ENCODE data around the gene TRIM47. TPM values are rescaled to one million over a fixed set of nuclear protein-coding genes. Genes with fewer than 3 reads are reported as not detected.

TRIM47 gene
- total and polyA plus RNA-seq, 2 of the 13 experiments (the other 11 are each of a cell fraction or from before 2014, with no cell fraction given): 33.5 to 82.0 TPM

DNA sequence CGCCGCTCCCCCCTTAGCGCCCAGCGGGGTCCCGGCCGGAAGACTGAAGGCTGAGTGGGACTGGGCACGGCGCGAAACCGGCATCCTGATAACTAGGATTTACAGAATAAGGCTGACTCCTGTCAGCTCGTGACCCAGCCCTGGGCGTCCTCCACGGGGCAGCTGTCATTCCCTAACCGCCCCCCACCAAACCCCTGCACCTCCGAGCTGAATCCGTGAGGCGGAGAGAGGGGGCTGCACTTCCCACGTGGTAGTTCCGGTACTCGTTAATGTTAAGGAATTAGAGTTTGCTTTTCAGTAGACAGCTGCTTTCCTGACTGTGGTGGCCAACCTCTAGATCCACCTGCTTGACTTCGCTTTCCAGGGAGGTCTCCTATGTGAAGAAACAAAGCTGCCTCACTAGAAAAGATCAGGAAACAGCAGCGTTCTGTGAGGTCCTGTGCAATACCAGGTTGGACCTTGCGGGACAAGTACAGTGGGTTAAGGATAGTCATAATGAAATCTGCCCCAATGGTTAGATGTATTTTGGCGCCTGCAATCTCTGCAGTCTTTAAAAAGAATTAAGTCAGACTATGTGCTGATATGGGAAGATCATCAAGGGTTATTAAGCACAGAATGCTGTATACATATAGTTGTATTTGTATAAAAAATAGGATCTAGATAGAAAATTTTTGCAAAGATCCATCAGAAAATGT, 22.2 kb downstream of the TRIM47 start (continued):
- TF ChIP-seq ZNF230 (CRISPR knock-in tag; IDR thresholded peaks at IDR 0.05) (no peak), ZNF83 (CRISPR knock-in tag; IDR thresholded peaks at IDR 0.05; ENCODE audit: borderline replicate concordance) (no peak), POLR2A (IDR thresholded peaks at IDR 0.05; ENCODE audit: insufficient read depth in 1 of 2, low read depth in 2 of 2, low read length in 2 of 2) (peak in 1 of 2 experiments; percentile 21; a peak in 1 of 4 replicates), SNAPC2 (CRISPR knock-in tag; IDR thresholded peaks at IDR 0.05) (no peak), NFKBIZ (CRISPR knock-in tag; IDR thresholded peaks at IDR 0.05) (no peak), ZNF232 (CRISPR knock-in tag; IDR thresholded peaks at IDR 0.05; ENCODE audit: borderline replicate concordance) (0 out of 2 replicates have a peak, but pooled peaks have one; percentile 18), JARID2 (CRISPR knock-in tag; IDR thresholded peaks at IDR 0.05; ENCODE audit: insufficient replicate concordance) (no peak), GTF2F1 (IDR thresholded peaks at IDR 0.05; ENCODE audit: low read length) (no peak), RFX1 (IDR thresholded peaks at IDR 0.05) (no peak), RBM22 (optimal IDR thresholded peaks at IDR 0.05; ENCODE audit: low read length) (no peak), ZNF713 (CRISPR knock-in tag; IDR thresholded peaks at IDR 0.05) (no peak), ZNF772 (CRISPR knock-in tag; IDR thresholded peaks at IDR 0.05) (0 out of 2 replicates have a peak, but pooled peaks have one; percentile 12), ZNF496 (CRISPR knock-in tag; IDR thresholded peaks at IDR 0.05; ENCODE audit: insufficient replicate concordance) (no peak), TCF12 (IDR thresholded peaks at IDR 0.05) (no peak), TCF12 (CRISPR knock-in tag; IDR thresholded peaks at IDR 0.05) (no peak), HNF4G (IDR thresholded peaks at IDR 0.05; ENCODE audit: borderline replicate concordance, low read depth, low read length) (no peak), HNF4G (CRISPR knock-in tag; IDR thresholded peaks at IDR 0.05; ENCODE audit: borderline replicate concordance, low read depth) (no peak), SMC3 (IDR thresholded peaks at IDR 0.05; ENCODE audit: low read length) (no peak)
- TF ChIP-seq, protein P1, sequence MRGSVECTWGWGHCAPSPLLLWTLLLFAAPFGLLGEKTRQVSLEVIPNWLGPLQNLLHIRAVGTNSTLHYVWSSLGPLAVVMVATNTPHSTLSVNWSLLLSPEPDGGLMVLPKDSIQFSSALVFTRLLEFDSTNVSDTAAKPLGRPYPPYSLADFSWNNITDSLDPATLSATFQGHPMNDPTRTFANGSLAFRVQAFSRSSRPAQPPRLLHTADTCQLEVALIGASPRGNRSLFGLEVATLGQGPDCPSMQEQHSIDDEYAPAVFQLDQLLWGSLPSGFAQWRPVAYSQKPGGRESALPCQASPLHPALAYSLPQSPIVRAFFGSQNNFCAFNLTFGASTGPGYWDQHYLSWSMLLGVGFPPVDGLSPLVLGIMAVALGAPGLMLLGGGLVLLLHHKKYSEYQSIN (CRISPR knock-in tag; IDR thresholded peaks at IDR 0.05; ENCODE audit: borderline replicate concordance): no peak
- TF ChIP-seq, protein P2, sequence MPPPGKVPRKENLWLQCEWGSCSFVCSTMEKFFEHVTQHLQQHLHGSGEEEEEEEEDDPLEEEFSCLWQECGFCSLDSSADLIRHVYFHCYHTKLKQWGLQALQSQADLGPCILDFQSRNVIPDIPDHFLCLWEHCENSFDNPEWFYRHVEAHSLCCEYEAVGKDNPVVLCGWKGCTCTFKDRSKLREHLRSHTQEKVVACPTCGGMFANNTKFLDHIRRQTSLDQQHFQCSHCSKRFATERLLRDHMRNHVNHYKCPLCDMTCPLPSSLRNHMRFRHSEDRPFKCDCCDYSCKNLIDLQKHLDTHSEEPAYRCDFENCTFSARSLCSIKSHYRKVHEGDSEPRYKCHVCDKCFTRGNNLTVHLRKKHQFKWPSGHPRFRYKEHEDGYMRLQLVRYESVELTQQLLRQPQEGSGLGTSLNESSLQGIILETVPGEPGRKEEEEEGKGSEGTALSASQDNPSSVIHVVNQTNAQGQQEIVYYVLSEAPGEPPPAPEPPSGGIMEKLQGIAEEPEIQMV (CRISPR knock-in tag; IDR thresholded peaks at IDR 0.05; ENCODE audit: low read depth): no peak
- TF ChIP-seq, protein P3, sequence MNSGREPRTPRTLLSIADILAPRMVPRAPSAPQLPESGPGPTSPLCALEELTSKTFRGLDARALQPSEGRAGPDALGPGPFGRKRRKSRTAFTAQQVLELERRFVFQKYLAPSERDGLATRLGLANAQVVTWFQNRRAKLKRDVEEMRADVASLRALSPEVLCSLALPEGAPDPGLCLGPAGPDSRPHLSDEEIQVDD (CRISPR knock-in tag; IDR thresholded peaks at IDR 0.05; ENCODE audit: borderline replicate concordance): no peak
- TF ChIP-seq, protein P4, sequence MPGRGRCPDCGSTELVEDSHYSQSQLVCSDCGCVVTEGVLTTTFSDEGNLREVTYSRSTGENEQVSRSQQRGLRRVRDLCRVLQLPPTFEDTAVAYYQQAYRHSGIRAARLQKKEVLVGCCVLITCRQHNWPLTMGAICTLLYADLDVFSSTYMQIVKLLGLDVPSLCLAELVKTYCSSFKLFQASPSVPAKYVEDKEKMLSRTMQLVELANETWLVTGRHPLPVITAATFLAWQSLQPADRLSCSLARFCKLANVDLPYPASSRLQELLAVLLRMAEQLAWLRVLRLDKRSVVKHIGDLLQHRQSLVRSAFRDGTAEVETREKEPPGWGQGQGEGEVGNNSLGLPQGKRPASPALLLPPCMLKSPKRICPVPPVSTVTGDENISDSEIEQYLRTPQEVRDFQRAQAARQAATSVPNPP (CRISPR knock-in tag; IDR thresholded peaks at IDR 0.05): no peak
- TF ChIP-seq, protein P5, sequence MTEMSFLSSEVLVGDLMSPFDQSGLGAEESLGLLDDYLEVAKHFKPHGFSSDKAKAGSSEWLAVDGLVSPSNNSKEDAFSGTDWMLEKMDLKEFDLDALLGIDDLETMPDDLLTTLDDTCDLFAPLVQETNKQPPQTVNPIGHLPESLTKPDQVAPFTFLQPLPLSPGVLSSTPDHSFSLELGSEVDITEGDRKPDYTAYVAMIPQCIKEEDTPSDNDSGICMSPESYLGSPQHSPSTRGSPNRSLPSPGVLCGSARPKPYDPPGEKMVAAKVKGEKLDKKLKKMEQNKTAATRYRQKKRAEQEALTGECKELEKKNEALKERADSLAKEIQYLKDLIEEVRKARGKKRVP (CRISPR knock-in tag; IDR thresholded peaks at IDR 0.05): no peak
- TF ChIP-seq, protein P6, sequence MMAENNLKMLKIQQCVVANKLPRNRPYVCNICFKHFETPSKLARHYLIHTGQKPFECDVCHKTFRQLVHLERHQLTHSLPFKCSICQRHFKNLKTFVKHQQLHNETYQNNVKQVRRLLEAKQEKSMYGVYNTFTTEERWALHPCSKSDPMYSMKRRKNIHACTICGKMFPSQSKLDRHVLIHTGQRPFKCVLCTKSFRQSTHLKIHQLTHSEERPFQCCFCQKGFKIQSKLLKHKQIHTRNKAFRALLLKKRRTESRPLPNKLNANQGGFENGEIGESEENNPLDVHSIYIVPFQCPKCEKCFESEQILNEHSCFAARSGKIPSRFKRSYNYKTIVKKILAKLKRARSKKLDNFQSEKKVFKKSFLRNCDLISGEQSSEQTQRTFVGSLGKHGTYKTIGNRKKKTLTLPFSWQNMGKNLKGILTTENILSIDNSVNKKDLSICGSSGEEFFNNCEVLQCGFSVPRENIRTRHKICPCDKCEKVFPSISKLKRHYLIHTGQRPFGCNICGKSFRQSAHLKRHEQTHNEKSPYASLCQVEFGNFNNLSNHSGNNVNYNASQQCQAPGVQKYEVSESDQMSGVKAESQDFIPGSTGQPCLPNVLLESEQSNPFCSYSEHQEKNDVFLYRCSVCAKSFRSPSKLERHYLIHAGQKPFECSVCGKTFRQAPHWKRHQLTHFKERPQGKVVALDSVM (CRISPR knock-in tag; IDR thresholded peaks at IDR 0.05): 0 out of 2 replicates have a peak, but pooled peaks have one; percentile 34

All from HepG2 (cell line).